Fibroblast of lung (primary cell): Measurements from ENCODE around the gene KIF3A.

ENCODE experiments used
- CTCF ChIP-seq, 2 donors: IDR thresholded peaks in 1 of 2; conservative IDR thresholded peaks in 1 of 2; 1 replicate in 1 of 2; 2 replicates in 1 of 2; pipeline ENCODE4 v1.5.1; 2011 to 2012; ENCODE audit warnings: low read length in 2 of 2, control low read depth in 1 of 2, inconsistent platforms in 1 of 2, low read depth in 1 of 2, mild to moderate bottlenecking in 1 of 2
- EZH2 ChIP-seq: IDR thresholded peaks from 2 replicates; pipeline ENCODE4 v1.5.1; 2012; ENCODE audit warnings: low read length, control low read depth, mild to moderate bottlenecking; ENCODE audit errors: missing control alignments

GRCh38 chr5:132692632-132692967 lies 44.7 kb downstream of the KIF3A start:
- no peak for TF ChIP-seq EZH2
- no peak for TF ChIP-seq CTCF (conservative IDR thresholded peaks at IDR 0.05 in 1 of 2, IDR thresholded peaks at IDR 0.05 in 1 of 2; ENCODE audit: low read depth in 1 of 2, low read length in 2 of 2)
